Measurements from ENCODE around the gene TAF1C.
A peak's percentile ranks its signal among the peaks of the same experiment; 100 is the strongest.

GRCh38 chr16:84144859-84145639 lies 41.8 kb downstream of the TAF1C start, which contains the start of the genes DNAAF1 and HSDL1:
- TF ChIP-seq ESRRA (CRISPR knock-in tag; IDR thresholded peaks at IDR 0.05; ENCODE audit: borderline replicate concordance) (no peak), CTCF (IDR thresholded peaks at IDR 0.05) (no peak), KAT7 (CRISPR knock-in tag; IDR thresholded peaks at IDR 0.05; ENCODE audit: borderline replicate concordance) (0 out of 2 replicates have a peak, but pooled peaks have one; percentile 41)
